Measurements from ENCODE around the gene SEC14L1. TPM values are rescaled to one million over a fixed set of nuclear protein-coding genes. Genes with fewer than 3 reads are reported as not detected.
"Not testable (repeated sequence)": the region's sequence is repeated elsewhere in the genome, so short reads cannot be mapped to it uniquely, and the experiment has no call there.

SEC14L1 gene
- total RNA-seq, 1 donor: 101 TPM

DNA sequence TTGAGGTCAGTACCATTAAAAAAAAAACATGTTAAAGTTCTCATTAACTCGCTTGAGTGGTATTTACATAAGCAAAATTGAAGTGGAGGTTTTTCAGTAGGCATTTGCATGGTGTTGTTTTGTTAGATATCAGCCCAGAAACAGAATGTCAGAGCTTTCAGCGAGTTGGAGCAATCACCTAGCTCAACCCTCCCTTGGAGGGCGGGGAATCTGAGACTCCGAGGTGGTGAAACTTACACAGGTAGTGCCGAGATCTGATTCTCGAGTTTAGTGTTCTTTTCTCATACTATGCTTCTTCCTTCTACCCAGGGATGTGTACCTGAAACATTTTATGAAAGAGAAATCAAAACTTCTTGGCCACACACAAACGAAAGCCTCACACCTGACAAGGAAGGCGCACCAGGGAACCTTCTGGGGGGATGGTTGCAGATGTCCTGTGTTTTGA is 6.6 kb downstream of the SEC14L1 start:
- TF ChIP-seq, protein P1, sequence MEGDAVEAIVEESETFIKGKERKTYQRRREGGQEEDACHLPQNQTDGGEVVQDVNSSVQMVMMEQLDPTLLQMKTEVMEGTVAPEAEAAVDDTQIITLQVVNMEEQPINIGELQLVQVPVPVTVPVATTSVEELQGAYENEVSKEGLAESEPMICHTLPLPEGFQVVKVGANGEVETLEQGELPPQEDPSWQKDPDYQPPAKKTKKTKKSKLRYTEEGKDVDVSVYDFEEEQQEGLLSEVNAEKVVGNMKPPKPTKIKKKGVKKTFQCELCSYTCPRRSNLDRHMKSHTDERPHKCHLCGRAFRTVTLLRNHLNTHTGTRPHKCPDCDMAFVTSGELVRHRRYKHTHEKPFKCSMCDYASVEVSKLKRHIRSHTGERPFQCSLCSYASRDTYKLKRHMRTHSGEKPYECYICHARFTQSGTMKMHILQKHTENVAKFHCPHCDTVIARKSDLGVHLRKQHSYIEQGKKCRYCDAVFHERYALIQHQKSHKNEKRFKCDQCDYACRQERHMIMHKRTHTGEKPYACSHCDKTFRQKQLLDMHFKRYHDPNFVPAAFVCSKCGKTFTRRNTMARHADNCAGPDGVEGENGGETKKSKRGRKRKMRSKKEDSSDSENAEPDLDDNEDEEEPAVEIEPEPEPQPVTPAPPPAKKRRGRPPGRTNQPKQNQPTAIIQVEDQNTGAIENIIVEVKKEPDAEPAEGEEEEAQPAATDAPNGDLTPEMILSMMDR (IDR thresholded peaks at IDR 0.05; ENCODE audit: insufficient read depth, low read depth, low read length): no peak
- DNase-seq (ENCODE audit: low read depth): no peak
- H3K4me3 ChIP-seq (ENCODE audit: low read depth, low read length): no peak overlapping the region

DNA sequence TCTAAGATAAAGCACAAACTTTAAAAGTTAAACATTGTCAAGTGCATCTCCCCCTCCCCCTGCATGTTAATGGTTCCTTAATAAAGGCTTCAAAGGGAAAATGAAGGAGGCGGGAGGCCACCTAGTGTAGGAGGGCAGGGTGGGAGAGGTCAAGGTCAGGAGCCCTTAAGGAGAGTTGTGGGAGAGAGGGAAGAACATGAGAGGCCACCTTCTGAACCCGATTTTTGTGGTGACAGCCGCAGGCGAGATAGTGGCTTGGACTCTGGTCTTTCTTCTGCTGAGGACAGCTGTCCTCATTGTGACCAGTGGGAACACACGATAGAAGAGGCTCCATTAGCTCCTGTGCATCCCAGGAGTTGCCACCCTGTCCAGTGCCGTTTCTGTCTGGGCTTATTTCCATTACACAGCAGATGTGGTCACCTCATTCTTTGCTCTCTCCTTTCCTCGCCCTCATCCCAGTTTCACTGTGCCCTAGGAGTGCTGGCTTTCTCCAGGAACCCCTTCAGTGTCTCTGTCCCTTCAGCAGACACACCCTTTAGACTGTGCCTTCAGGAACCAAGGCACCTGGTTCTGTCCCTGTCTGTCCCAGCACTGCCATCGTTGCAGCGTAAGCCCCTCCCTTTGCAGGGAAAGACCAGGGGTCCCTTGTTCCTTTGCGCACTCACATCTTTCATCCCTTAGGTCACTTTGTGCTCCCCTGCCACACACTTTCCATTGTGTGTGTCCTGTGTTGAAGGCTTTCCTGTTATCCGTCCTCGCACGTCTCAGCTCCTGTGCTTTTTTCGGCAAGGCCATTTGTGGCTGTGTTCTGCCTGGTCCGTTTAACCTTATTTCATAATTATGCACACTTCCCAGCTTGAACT is 7.5 kb downstream of the SEC14L1 start:
- TF ChIP-seq, protein P1 (IDR thresholded peaks at IDR 0.05; ENCODE audit: insufficient read depth, low read depth, low read length): no peak
- DNase-seq (ENCODE audit: low read depth): no peak
- H3K4me3 ChIP-seq (ENCODE audit: low read depth, low read length): no peak overlapping the region

DNA sequence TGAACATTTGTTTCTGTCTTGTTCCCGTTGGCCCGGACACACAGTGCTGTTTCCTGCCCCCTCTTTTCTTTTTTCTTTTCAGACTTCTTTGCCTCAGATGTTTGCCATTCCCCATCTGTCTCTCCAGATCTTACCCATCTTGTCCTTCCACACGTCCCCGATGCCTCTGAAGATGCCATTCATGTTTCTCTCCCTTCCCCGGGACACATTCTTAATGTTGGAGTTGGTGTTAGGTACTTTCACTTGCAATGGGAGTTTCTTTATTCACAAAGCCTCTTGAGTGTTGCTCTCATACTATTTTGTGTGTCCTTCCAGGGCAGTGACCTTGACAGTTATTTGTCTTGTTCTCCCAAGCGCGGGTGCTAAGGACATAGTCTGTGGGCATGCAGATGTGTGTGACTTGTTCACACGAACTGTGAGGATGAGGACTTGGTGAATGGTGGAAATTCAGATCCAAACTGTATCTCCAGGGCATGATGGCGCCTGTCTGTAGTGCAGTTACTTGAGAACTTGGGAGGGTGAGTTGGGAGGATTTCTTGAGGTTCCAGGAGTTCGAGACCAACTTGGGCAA is 8.3 kb downstream of the SEC14L1 start:
- no peak for DNase-seq (ENCODE audit: low read depth)
- no peak overlapping the region for H3K4me3 ChIP-seq (ENCODE audit: low read depth, low read length)
- TF ChIP-seq, protein P1 (IDR thresholded peaks at IDR 0.05; ENCODE audit: insufficient read depth, low read depth, low read length): no peak

DNA sequence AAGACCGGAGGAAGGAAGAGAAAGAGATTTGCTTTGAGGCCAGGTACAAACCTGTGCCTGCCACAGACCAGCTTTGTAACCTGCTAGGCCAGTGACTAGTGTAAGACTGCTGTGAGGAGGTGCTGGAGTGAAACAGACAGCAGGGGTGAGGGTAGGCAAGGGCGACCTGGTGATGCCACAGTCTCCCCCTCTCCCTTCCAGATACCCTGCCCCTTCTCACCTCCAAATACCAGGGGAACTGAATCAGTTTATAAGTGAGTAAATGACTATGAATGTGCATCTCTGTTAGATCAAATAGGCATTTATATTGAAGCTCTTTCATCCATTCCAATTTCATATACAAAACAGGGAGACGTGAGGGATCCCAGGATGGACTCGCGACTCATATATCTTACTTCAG is 9.4 kb downstream of the SEC14L1 start:
- H3K4me3 ChIP-seq (ENCODE audit: low read depth, low read length): no peak overlapping the region
- DNase-seq (ENCODE audit: low read depth): no peak
- TF ChIP-seq, protein P1 (IDR thresholded peaks at IDR 0.05; ENCODE audit: insufficient read depth, low read depth, low read length): no peak

DNA sequence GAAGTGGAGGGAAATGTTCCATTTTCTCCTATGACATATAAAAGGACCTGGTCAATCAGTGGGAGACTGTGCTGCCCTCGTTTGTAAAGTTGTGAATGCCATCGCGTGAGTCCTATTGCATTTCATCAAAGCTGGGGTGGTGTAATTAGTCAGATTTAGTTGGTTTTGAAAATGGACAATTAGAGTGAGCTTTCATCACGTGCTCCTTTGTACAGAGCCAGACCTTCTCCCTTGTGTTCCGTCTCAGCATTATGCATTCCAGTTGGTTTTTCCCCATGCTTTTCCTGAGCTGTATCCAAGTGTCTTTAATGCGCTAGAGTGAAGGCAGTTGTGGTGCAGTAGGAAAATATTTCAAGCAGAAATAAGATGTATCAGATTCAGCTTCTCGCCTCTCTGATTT is 10.4 kb downstream of the SEC14L1 start:
- TF ChIP-seq, protein P1 (IDR thresholded peaks at IDR 0.05; ENCODE audit: insufficient read depth, low read depth, low read length): no peak
- no peak overlapping the region for H3K4me3 ChIP-seq (ENCODE audit: low read depth, low read length)
- no peak for DNase-seq (ENCODE audit: low read depth)

DNA sequence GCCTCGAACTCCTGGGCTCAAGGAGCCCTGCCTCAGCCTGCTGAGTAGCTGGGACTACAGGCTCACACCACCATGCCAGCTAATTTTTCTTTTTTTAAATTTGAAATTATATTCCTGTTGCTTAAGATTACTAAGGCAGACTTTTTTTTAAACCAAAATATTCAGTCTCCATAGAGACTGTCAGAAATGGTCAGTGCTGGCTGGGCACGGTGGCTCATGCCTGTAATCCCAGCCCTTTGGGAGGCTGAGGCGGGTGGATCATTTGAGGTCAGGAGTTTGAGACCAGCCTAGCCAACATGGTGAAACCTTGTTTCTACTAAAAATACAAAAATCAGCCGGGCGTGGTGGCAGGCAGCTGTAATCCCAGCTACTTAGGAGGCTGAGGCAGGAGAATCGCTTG is 11.3 kb downstream of the SEC14L1 start:
- not testable (repeated sequence) for DNase-seq (ENCODE audit: low read depth); H3K4me3 ChIP-seq (ENCODE audit: low read depth, low read length)

DNA sequence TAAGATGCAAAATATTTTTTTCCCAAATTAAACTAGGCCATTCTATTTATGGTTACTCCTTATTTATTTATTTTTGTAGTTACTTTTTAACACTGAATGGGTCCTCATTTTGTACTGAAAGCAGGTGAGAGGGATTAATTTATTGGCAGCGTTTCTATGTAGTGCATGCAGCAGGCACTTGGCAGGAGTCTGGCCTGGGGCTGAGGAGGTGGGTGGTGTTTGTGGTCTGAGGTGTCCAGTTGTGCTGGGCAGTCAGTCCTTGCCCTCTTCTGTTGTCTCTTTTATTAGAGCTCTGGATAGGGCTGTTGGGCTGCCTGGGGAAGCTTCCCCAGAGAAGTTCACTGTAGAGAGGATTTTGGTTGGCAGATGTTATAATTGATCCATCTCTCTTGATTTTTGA is 12.7 kb downstream of the SEC14L1 start:
- DNase-seq (ENCODE audit: low read depth): no peak
- TF ChIP-seq, protein P1 (IDR thresholded peaks at IDR 0.05; ENCODE audit: insufficient read depth, low read depth, low read length): no peak
- no peak overlapping the region for H3K4me3 ChIP-seq (ENCODE audit: low read depth, low read length)
